ENCODE results near the gene UBE2D3.

DNA sequence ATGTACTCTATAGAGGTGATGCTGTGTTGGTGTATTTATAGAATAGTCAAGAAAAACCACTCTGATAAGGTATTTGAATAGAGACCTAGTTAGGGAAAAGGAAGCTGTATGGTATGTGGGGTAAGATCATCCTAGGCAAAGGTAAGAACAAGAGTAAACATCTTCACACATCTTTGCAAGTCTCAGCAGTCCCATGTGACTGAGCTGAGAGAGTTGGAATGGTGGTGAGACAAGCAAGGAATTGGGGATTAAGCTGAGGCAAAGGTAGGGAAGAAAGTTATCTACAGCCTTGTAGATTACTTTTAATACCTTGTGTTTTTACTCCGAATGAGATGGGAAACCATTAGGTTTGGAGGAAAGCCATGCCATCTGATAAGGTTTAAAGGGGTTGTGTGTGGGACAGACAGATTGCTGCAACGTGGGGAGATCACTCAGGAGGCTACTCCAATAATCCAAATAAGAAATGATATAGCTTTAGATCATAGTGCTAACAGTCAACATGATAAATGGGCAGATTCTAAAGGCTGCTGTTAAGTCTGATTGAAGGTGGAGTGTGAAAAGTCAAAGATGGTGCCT, 34.9 kb downstream of the UBE2D3 start:
- TF ChIP-seq, protein P1, sequence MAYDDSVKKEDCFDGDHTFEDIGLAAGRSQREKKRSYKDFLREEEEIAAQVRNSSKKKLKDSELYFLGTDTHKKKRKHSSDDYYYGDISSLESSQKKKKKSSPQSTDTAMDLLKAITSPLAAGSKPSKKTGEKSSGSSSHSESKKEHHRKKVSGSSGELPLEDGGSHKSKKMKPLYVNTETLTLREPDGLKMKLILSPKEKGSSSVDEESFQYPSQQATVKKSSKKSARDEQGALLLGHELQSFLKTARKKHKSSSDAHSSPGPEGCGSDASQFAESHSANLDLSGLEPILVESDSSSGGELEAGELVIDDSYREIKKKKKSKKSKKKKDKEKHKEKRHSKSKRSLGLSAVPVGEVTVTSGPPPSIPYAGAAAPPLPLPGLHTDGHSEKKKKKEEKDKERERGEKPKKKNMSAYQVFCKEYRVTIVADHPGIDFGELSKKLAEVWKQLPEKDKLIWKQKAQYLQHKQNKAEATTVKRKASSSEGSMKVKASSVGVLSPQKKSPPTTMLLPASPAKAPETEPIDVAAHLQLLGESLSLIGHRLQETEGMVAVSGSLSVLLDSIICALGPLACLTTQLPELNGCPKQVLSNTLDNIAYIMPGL (CRISPR knock-in tag; IDR thresholded peaks at IDR 0.05; ENCODE audit: borderline replicate concordance), result no peak
- TF ChIP-seq ELK1 (IDR thresholded peaks at IDR 0.05; ENCODE audit: low read depth, low read length) (no peak), EHMT2 (IDR thresholded peaks at IDR 0.05; ENCODE audit: low read depth) (no peak), CTCF (IDR thresholded peaks at IDR 0.05) (no peak), PHF8 (IDR thresholded peaks at IDR 0.05; ENCODE audit: borderline replicate concordance, low read depth) (no peak)

Data from A549 (cell line).